Ovary (tissue), 3 donors: Measurements from ENCODE around the gene ST7.

Experiments
- POLR2A ChIP-seq: fragments of 450-650 bp; IDR thresholded peaks from one replicate; pipeline ENCODE4 v1.6.1; 2017; ENCODE audit warnings: antibody characterized with exemption, mild to moderate bottlenecking, moderate library complexity
- TF ChIP-seq, protein P1 (sequence below), 3 donors: fragments of 450-650 bp in 2 of 3; fragments of 200-600 bp in 1 of 3; IDR thresholded peaks; one replicate each; pipeline versions ENCODE4 v1.5.1 to v1.8.0; 2016 to 2022; ENCODE audit warnings: antibody characterized with exemption in 3 of 3, mild to moderate bottlenecking in 1 of 3
- donor health status: DM: no; HTN: no; CAD: no.

DNA sequence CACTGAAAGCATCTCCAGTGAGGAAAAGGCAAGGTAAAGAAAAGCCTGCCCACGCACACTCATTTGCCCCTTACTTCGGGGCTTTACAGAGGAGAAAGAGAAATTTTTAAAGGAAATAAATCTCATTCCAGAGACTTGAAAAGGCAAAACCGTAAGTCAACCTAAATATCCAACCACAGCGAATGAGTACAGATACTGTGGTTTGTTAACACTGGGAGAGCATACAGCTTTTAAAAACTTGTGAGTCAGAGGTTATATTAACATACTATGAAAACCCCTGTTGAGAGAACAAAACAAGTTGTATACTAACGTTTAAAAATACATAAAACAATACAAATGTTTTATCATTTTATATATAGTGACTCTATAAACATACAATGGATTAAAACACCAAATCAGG is 28.6 kb upstream of the ST7 start:
- no peak for TF ChIP-seq POLR2A
- TF ChIP-seq, protein P1, sequence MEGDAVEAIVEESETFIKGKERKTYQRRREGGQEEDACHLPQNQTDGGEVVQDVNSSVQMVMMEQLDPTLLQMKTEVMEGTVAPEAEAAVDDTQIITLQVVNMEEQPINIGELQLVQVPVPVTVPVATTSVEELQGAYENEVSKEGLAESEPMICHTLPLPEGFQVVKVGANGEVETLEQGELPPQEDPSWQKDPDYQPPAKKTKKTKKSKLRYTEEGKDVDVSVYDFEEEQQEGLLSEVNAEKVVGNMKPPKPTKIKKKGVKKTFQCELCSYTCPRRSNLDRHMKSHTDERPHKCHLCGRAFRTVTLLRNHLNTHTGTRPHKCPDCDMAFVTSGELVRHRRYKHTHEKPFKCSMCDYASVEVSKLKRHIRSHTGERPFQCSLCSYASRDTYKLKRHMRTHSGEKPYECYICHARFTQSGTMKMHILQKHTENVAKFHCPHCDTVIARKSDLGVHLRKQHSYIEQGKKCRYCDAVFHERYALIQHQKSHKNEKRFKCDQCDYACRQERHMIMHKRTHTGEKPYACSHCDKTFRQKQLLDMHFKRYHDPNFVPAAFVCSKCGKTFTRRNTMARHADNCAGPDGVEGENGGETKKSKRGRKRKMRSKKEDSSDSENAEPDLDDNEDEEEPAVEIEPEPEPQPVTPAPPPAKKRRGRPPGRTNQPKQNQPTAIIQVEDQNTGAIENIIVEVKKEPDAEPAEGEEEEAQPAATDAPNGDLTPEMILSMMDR (IDR thresholded peaks at IDR 0.05), result no peak
